ENCODE measurements around the gene SHE.
A peak's percentile ranks its signal among the peaks of the same experiment; 100 is the strongest.

SHE gene

GRCh38 chr1:154478639-154479038, 23.6 kb downstream of the SHE start:
- no peak for DNase-seq (ENCODE audit: low read depth)

- no peak for DNase-seq (ENCODE audit: low read depth)
These were observed 24.2 kb downstream of the SHE start for GRCh38 chr1:154478013-154478412.

GRCh38 chr1:154476791-154477190, 25.4 kb downstream of the SHE start:
- no peak for DNase-seq (ENCODE audit: low read depth)

- no peak for DNase-seq (ENCODE audit: low read depth)
These were observed 27.4 kb downstream of the SHE start for GRCh38 chr1:154474802-154475201.

- no peak for DNase-seq (ENCODE audit: low read depth)
These were observed 30.9 kb downstream of the SHE start for GRCh38 chr1:154471304-154471703.

- DNase-seq (ENCODE audit: low read depth): no peak
These were observed 32.2 kb downstream of the SHE start for GRCh38 chr1:154469844-154470560.

GRCh38 chr1:154468535-154469250, 33.5 kb downstream of the SHE start:
- DNase-seq (ENCODE audit: low read depth): no peak

- no peak for DNase-seq (ENCODE audit: low read depth)
These were observed 34.6 kb downstream of the SHE start for GRCh38 chr1:154467434-154468102.

- no peak for DNase-seq (ENCODE audit: low read depth)
These were observed 35.2 kb downstream of the SHE start for GRCh38 chr1:154466921-154467417.

- no peak for DNase-seq (ENCODE audit: low read depth)
These were observed 36.0 kb downstream of the SHE start for GRCh38 chr1:154466206-154466605.

- DNase-seq (ENCODE audit: low read depth): no peak
These were observed 36.5 kb downstream of the SHE start for GRCh38 chr1:154465621-154466195.

- peak; percentile 29 for DNase-seq (ENCODE audit: low read depth)
These were observed 38.7 kb downstream of the SHE start for GRCh38 chr1:154463512-154463990.

- DNase-seq (ENCODE audit: low read depth): no peak
These were observed 41.4 kb downstream of the SHE start for GRCh38 chr1:154460695-154461260.

GRCh38 chr1:154459080-154459479, 43.1 kb downstream of the SHE start:
- no peak for DNase-seq (ENCODE audit: low read depth)

GRCh38 chr1:154456631-154457030, 45.6 kb downstream of the SHE start:
- DNase-seq (ENCODE audit: low read depth): no peak

- no peak for DNase-seq (ENCODE audit: low read depth)
These were observed 47.7 kb downstream of the SHE start for GRCh38 chr1:154454386-154455120.

- no peak for DNase-seq (ENCODE audit: low read depth)
These were observed 48.4 kb downstream of the SHE start for GRCh38 chr1:154453574-154454352.

- DNase-seq (ENCODE audit: low read depth): no peak
These were observed 49.1 kb downstream of the SHE start for GRCh38 chr1:154453161-154453560.

- no peak for DNase-seq (ENCODE audit: low read depth)
These were observed 53.8 kb downstream of the SHE start for GRCh38 chr1:154448331-154448811.

- DNase-seq (ENCODE audit: low read depth): no peak
These were observed 55.4 kb downstream of the SHE start for GRCh38 chr1:154446789-154447188.
